Endothelial cell (in vitro differentiated cells): ENCODE data around the gene PKP3. TPM values are rescaled to one million over a fixed set of nuclear protein-coding genes. Genes with fewer than 3 reads are reported as not detected.

Source experiments
- DNase-seq: peaks from one replicate; pipeline ENCODE4 v3.0.0; 2021; ENCODE audit warnings: low spot score
- H3K27ac Mint-ChIP-seq: one replicate; pipeline ENCODE4 v1.8.0; 2021; ENCODE audit warnings: mixed read lengths, inconsistent platforms; ENCODE audit not compliant: unreplicated experiment
- H3K27me3 Mint-ChIP-seq: one replicate; pipeline ENCODE4 v1.8.0; 2021; ENCODE audit warnings: mild to moderate bottlenecking, moderate library complexity, mixed read lengths, inconsistent platforms; ENCODE audit not compliant: unreplicated experiment
- H3K36me3 Mint-ChIP-seq: one replicate; pipeline ENCODE4 v1.8.0; 2021; ENCODE audit warnings: mild to moderate bottlenecking, low read depth, mixed read lengths, inconsistent platforms; ENCODE audit not compliant: unreplicated experiment
- H3K4me1 Mint-ChIP-seq: one replicate; pipeline ENCODE4 v1.8.0; 2021; ENCODE audit warnings: mild to moderate bottlenecking, mixed read lengths, inconsistent platforms; ENCODE audit not compliant: unreplicated experiment
- H3K4me3 Mint-ChIP-seq: one replicate; pipeline ENCODE4 v1.8.0; 2021; ENCODE audit warnings: mild to moderate bottlenecking, mixed read lengths, inconsistent platforms; ENCODE audit not compliant: unreplicated experiment
- H3K9me3 Mint-ChIP-seq: one replicate; pipeline ENCODE4 v1.8.0; 2021; ENCODE audit warnings: mixed read lengths, inconsistent platforms; ENCODE audit not compliant: unreplicated experiment
- CTCF ChIP-seq: fragments of 200-600 bp; sonication (generic); IDR thresholded peaks from one replicate; pipeline ENCODE4 v1.5.0; 2021; ENCODE audit warnings: antibody characterized with exemption; ENCODE audit not compliant: unreplicated experiment
- total RNA-seq: library from RNA; stranded (reverse); fragmentation: NEBNext Ultra II Directional; extraction: Animal tissue kit (Norgen Biotek cat#: 25700); gene quantifications from one replicate; pipeline ENCODE4 v1.2.1, GENCODE V29; 2021; ENCODE audit not compliant: unreplicated experiment

The PKP3 gene
- total RNA-seq, 1 donor from 2014 or later = 0.49 TPM

- no peak overlapping the region for H3K27ac Mint-ChIP-seq
- no peaks in the 10 kb centered on the region for H3K36me3 Mint-ChIP-seq
- H3K4me1 Mint-ChIP-seq = peaks cover 10% of the 10 kb centered on the region
- TF ChIP-seq CTCF = no peak
- DNase-seq = no peak
- H3K9me3 Mint-ChIP-seq = no peaks in the 10 kb centered on the region
- peaks cover 24% of the 10 kb centered on the region for H3K27me3 Mint-ChIP-seq
- no peak overlapping the region for H3K4me3 Mint-ChIP-seq
Observed at GRCh38 chr11:364991-365725, 28.9 kb upstream of the PKP3 start.

GRCh38 chr11:365831-366230 lies 28.2 kb upstream of the PKP3 start:
- DNase-seq = no peak
- no peak for TF ChIP-seq CTCF
- Mint-ChIP-seq H3K36me3 (no peaks in the 10 kb centered on the region), H3K4me1 (peaks cover 10% of the 10 kb centered on the region), H3K27ac (no peak overlapping the region), H3K27me3 (peaks cover 22% of the 10 kb centered on the region), H3K4me3 (no peak overlapping the region), H3K9me3 (no peaks in the 10 kb centered on the region)

GRCh38 chr11:367956-368413 lies 26.0 kb upstream of the PKP3 start:
- no peaks in the 10 kb centered on the region for H3K9me3 Mint-ChIP-seq
- no peak for DNase-seq

GRCh38 chr11:368414-369335 lies 25.3 kb upstream of the PKP3 start:
- no peak for TF ChIP-seq CTCF
- Mint-ChIP-seq H3K36me3 (no peaks in the 10 kb centered on the region), H3K4me3 (peak overlapping the region; percentile 91), H3K9me3 (no peaks in the 10 kb centered on the region), H3K27me3 (peaks cover 22% of the 10 kb centered on the region), H3K4me1 (peaks cover 10% of the 10 kb centered on the region), H3K27ac (no peak overlapping the region)
- no peak for DNase-seq

More at GRCh38 chr11:367956-368413, 26.0 kb upstream of the PKP3 start:
- peaks cover 22% of the 10 kb centered on the region for H3K27me3 Mint-ChIP-seq
- H3K36me3 Mint-ChIP-seq = no peaks in the 10 kb centered on the region
- TF ChIP-seq CTCF = no peak
- H3K4me1 Mint-ChIP-seq = peaks cover 10% of the 10 kb centered on the region
- H3K27ac Mint-ChIP-seq = no peak overlapping the region
- peak overlapping the region; percentile 63 for H3K4me3 Mint-ChIP-seq
